SU-DHL-6 (cell line): Measurements from ENCODE around the gene WNT7B.

Source experiments
- H2AFZ ChIP-seq: fragments of 200-600 bp; sonication (generic); 2 replicates; pipeline ENCODE4 v1.6.1; 2014; ENCODE audit warnings: low read depth, mild to moderate bottlenecking, moderate library complexity, mixed read lengths, antibody characterized with exemption, low read length; ENCODE audit not compliant: severe bottlenecking
- H3F3A ChIP-seq: fragments of 200-600 bp; shearing (Covaris generic); 2 replicates; pipeline ENCODE4 v1.6.0; 2016; ENCODE audit warnings: antibody characterized with exemption, mild to moderate bottlenecking; ENCODE audit not compliant: insufficient read depth
- H3K27ac ChIP-seq: fragments of 200-600 bp; sonication (generic); 2 replicates; pipeline ENCODE4 v1.5.1; 2016; ENCODE audit warnings: low read depth, mild to moderate bottlenecking, low read length, moderate library complexity, mixed read lengths
- H3K27me3 ChIP-seq: fragments of 200-600 bp; sonication (generic), shearing (Covaris generic); 2 replicates; pipeline ENCODE4 v1.6.0; 2014; ENCODE audit warnings: mild to moderate bottlenecking, low read length
- H3K36me3 ChIP-seq: fragments of 200-600 bp; sonication (generic); 2 replicates; pipeline ENCODE4 v1.6.1; 2014; ENCODE audit warnings: mild to moderate bottlenecking, low read length, mixed read lengths
- H3K4me2 ChIP-seq: fragments of 300-600, 200-600 bp; shearing (Covaris generic), sonication (generic); 2 replicates; pipeline ENCODE4 v1.6.0; 2014; ENCODE audit warnings: low read length, low read depth, mild to moderate bottlenecking; ENCODE audit not compliant: poor library complexity, severe bottlenecking
- H3K4me3 ChIP-seq: fragments of 200-600 bp; sonication (generic); 2 replicates; pipeline ENCODE4 v1.5.1; 2014; ENCODE audit warnings: antibody characterized with exemption, low read length, mild to moderate bottlenecking, mixed read lengths; ENCODE audit not compliant: insufficient read depth, poor library complexity, severe bottlenecking
- H3K79me2 ChIP-seq: fragments of 200-600 bp; sonication (generic); 2 replicates; pipeline ENCODE4 v1.6.1; 2014; ENCODE audit warnings: mild to moderate bottlenecking, low read length, moderate library complexity; ENCODE audit not compliant: insufficient read depth
- H3K9ac ChIP-seq: fragments of 200-600 bp; sonication (generic); 2 replicates; pipeline ENCODE4 v1.7.0; 2014; ENCODE audit warnings: mild to moderate bottlenecking, low read length
- H3K9me2 ChIP-seq: fragments of 200-600 bp; sonication (generic); replicated peaks from 2 replicates; pipeline ENCODE4 v1.6.1; 2014; ENCODE audit warnings: low read length; ENCODE audit not compliant: insufficient read depth
- H3K9me3 ChIP-seq: fragments of 200-600 bp; sonication (generic); 2 replicates; pipeline ENCODE4 v1.6.1; 2014; ENCODE audit warnings: low read length, mixed read lengths; ENCODE audit not compliant: insufficient read depth
- H4K20me1 ChIP-seq: fragments of 200-600 bp; sonication (generic); 2 replicates; pipeline ENCODE4 v1.6.1; 2014; ENCODE audit warnings: low read depth, mild to moderate bottlenecking, antibody characterized with exemption, low read length, moderate library complexity, mixed read lengths
- EZH2phosphoT487 ChIP-seq: fragments of 200-600 bp; sonication (generic), shearing (Covaris generic); conservative IDR thresholded peaks from 2 replicates; pipeline ENCODE4 v1.6.1; 2018; ENCODE audit warnings: mild to moderate bottlenecking, antibody characterized with exemption, low read length, moderate library complexity, mixed read lengths
- TF ChIP-seq, protein P1 (sequence below): fragments of 200-600 bp; sonication (generic); IDR thresholded peaks from one replicate; pipeline ENCODE4 v1.5.1; 2017; ENCODE audit warnings: antibody characterized with exemption, mild to moderate bottlenecking, low read length, moderate library complexity; ENCODE audit not compliant: insufficient read depth, poor library complexity, severe bottlenecking

Gene WNT7B

DNA sequence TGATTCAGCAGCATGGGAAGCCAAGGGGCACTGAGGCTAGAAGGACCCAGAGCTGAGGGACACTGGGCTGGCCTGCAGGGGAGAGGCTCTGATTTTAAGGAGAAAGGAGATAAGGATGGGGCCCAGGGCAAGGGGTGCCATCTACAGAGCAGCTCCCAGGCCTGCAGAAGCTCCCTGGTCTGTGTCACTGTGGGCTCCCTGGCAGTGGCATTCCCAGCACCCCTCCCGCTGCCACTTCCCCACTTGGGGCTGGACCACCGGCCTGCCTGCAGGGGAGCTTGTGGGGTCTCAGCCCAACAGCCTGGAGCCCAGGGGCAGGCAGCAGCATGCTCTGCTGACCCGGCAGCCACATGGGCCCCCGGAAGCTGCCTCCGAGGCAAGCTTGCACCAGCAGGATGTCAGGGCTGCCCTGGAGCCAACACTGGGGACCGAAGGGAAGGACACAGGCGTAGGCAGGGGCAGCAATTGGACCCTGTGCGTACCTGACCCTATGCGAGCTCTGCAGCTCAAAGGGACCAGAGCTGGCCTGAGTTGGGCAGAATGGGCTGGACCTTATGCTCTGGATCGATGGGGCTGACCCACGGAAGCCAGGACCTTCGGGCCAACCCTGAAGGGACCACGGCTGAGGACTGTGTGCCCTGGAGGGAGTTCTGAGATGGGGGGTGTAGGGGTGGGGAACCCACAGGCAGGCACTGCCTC lies 35.4 kb upstream of the WNT7B start:
- no peak overlapping the region for H3K4me2 ChIP-seq
- H3K9me3 ChIP-seq, result no peaks in the 10 kb centered on the region
- no peaks in the 10 kb centered on the region for H4K20me1 ChIP-seq
- TF ChIP-seq, protein P1, sequence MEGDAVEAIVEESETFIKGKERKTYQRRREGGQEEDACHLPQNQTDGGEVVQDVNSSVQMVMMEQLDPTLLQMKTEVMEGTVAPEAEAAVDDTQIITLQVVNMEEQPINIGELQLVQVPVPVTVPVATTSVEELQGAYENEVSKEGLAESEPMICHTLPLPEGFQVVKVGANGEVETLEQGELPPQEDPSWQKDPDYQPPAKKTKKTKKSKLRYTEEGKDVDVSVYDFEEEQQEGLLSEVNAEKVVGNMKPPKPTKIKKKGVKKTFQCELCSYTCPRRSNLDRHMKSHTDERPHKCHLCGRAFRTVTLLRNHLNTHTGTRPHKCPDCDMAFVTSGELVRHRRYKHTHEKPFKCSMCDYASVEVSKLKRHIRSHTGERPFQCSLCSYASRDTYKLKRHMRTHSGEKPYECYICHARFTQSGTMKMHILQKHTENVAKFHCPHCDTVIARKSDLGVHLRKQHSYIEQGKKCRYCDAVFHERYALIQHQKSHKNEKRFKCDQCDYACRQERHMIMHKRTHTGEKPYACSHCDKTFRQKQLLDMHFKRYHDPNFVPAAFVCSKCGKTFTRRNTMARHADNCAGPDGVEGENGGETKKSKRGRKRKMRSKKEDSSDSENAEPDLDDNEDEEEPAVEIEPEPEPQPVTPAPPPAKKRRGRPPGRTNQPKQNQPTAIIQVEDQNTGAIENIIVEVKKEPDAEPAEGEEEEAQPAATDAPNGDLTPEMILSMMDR, result no peak
- TF ChIP-seq EZH2phosphoT487, result no peak
- H3F3A ChIP-seq, result no peaks in the 10 kb centered on the region
- no peak overlapping the region for H3K27ac ChIP-seq
- H3K27me3 ChIP-seq, result no peaks in the 10 kb centered on the region
- H3K36me3 ChIP-seq, result no peaks in the 10 kb centered on the region
- no peaks in the 10 kb centered on the region for H3K9me2 ChIP-seq
- no peaks in the 10 kb centered on the region for H3K79me2 ChIP-seq
- H2AFZ ChIP-seq, result no peak overlapping the region
- no peak overlapping the region for H3K4me3 ChIP-seq
- H3K9ac ChIP-seq, result no peak overlapping the region

DNA sequence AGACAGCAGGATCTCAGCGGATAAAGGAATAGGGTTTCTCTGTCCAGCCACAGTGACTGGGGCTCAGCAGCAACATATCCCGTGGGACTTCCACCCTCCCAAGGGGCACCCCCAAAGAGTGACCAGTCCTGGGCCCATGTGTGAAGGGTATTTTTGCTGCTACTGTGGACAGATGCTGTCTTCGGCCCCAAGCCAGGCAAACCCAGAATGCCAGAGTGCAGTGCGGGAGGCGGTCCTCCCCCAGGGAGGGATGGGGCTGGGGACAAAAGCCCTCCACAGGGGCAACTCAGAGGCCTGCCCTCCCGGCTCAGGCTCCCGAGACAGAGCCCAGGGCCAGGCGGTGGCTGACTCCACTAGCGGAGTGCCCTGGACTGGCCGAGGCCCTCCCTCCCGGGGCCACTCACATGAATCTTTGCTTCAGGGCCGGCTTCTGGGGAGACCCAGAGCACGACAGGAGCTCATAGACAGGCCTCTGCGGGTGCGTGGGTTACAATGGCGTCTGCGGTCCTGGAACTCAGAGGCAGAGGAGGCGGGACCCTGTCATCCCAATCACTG lies 34.7 kb upstream of the WNT7B start:
- no peaks in the 10 kb centered on the region for H3K9me2 ChIP-seq
- no peaks in the 10 kb centered on the region for H3K9me3 ChIP-seq
- no peaks in the 10 kb centered on the region for H3F3A ChIP-seq
- H3K27me3 ChIP-seq, result no peaks in the 10 kb centered on the region
- TF ChIP-seq, protein P1, result no peak
- no peak for TF ChIP-seq EZH2phosphoT487
- no peak overlapping the region for H3K4me2 ChIP-seq
- H3K9ac ChIP-seq, result no peak overlapping the region
- H4K20me1 ChIP-seq, result no peaks in the 10 kb centered on the region
- H2AFZ ChIP-seq, result no peak overlapping the region
- H3K79me2 ChIP-seq, result no peaks in the 10 kb centered on the region
- H3K4me3 ChIP-seq, result no peak overlapping the region
- no peak overlapping the region for H3K27ac ChIP-seq
- H3K36me3 ChIP-seq, result no peaks in the 10 kb centered on the region

DNA sequence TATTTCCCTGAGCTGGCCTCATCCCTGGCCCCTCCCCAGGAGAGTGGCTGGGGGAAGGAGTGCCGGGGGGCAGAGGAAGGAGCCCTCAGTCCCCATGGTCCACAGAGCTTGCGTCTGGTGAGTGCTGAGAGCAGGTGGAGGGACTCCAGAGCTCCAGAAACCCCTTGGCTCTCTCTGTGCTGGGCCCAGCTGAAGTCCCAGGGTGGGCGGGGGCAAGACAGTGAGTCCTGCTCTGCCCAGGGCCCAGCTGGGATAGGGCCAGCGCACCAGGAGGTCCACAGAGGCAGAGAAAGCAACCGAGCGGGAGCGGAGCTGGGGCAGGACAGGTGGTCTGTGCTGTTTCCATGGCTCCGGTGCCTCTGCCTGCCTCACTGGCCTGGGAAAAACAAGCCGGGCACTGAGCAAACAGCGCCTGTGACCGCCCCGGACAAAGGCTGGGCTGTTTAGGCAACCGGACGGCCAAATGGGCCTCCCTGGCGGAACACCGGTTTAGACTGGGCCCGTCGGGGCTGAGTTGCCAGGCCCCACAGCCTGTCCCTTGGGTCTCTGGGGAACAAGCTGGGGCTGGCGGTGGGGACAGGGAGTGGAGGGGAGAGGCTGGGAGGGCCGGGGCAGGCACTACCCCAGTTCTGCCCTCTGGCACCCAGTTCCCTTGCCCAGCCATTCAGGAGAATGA lies 34.1 kb upstream of the WNT7B start:
- H3K9me3 ChIP-seq, result no peaks in the 10 kb centered on the region
- H4K20me1 ChIP-seq, result no peaks in the 10 kb centered on the region
- no peak overlapping the region for H3K4me2 ChIP-seq
- no peak overlapping the region for H3K4me3 ChIP-seq
- H3F3A ChIP-seq, result no peaks in the 10 kb centered on the region
- no peak overlapping the region for H3K9ac ChIP-seq
- H2AFZ ChIP-seq, result no peak overlapping the region
- TF ChIP-seq EZH2phosphoT487, result no peak
- TF ChIP-seq, protein P1, result no peak
- no peaks in the 10 kb centered on the region for H3K79me2 ChIP-seq
- no peak overlapping the region for H3K27ac ChIP-seq
- H3K36me3 ChIP-seq, result no peaks in the 10 kb centered on the region
- no peaks in the 10 kb centered on the region for H3K9me2 ChIP-seq
- H3K27me3 ChIP-seq, result no peaks in the 10 kb centered on the region
